Measurements from ENCODE around the gene KLF9.

GRCh38 chr9:70413799-70414775 is at the start of gene KLF9:
- TF ChIP-seq EZH2 (IDR thresholded peaks at IDR 0.05; ENCODE audit: insufficient read depth, poor library complexity, severe bottlenecking) = no peak
- no peak for TF ChIP-seq EZH2phosphoT487 (IDR thresholded peaks at IDR 0.05; ENCODE audit: insufficient read depth, low read depth)

Measured in GM23248 (cell line).